C4-2B (cell line): ENCODE measurements around the gene SLC37A3.

Experiments
- ZFX ChIP-seq: fragments of 450-650 bp; IDR thresholded peaks from 2 replicates; pipeline ENCODE4 v1.6.1; 2017
- TF ChIP-seq, protein P1 (sequence below): fragments of 450-650 bp; conservative IDR thresholded peaks from 2 replicates; pipeline ENCODE4 v1.5.1; 2017; ENCODE audit warnings: mild to moderate bottlenecking

DNA sequence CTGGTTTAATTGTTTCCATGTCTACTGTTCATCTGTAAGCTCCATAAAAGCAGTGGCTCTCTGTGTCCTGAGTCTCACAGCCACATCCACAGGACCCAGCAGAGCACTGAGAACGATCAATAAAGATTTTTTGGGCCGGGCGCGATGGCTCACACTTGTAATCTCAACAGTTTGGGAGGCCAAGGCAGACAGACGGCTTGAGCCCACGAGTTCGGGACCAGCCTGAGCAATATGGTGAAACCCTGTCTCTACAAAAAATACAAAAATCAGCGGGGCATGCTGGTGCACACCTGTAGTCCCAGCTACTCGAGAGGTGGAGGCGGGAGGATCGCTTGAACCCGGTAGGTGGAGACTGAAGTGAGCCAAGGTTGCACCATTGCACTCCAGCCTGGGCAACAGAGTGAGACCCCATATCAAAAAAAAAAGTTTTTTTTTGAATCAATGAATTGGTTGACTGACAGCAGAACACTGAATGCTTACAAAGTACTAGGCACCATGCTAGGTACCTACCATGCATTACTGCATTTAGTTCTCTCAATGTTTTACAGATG lies 4.5 kb downstream of the SLC37A3 start:
- TF ChIP-seq, protein P1, sequence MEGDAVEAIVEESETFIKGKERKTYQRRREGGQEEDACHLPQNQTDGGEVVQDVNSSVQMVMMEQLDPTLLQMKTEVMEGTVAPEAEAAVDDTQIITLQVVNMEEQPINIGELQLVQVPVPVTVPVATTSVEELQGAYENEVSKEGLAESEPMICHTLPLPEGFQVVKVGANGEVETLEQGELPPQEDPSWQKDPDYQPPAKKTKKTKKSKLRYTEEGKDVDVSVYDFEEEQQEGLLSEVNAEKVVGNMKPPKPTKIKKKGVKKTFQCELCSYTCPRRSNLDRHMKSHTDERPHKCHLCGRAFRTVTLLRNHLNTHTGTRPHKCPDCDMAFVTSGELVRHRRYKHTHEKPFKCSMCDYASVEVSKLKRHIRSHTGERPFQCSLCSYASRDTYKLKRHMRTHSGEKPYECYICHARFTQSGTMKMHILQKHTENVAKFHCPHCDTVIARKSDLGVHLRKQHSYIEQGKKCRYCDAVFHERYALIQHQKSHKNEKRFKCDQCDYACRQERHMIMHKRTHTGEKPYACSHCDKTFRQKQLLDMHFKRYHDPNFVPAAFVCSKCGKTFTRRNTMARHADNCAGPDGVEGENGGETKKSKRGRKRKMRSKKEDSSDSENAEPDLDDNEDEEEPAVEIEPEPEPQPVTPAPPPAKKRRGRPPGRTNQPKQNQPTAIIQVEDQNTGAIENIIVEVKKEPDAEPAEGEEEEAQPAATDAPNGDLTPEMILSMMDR = no peak
- no peak for TF ChIP-seq ZFX
